K562 (cell line): ENCODE results near the gene FUCA1. TPM values are rescaled to one million over a fixed set of nuclear protein-coding genes. Genes with fewer than 3 reads are reported as not detected.
A peak's percentile ranks its signal among the peaks of the same experiment; 100 is the strongest.

Experiments used
- CBX1 ChIP-seq: sonication (generic); IDR thresholded peaks from 2 replicates; pipeline ENCODE4 v1.6.1; 2016; ENCODE audit warnings: antibody characterized with exemption, low read depth, mild to moderate bottlenecking
- ETV5 ChIP-seq: sonication (generic); formaldehyde crosslinking; IDR thresholded peaks from 2 replicates; pipeline ENCODE4 v1.4.0; 2020; ENCODE audit warnings: low read depth, mild to moderate bottlenecking, missing genetic modification reagents
- HMBOX1 ChIP-seq: sonication (generic); IDR thresholded peaks from 2 replicates; pipeline ENCODE4 v1.6.1; 2016
- HNRNPLL ChIP-seq: fragments of 200-400 bp; formaldehyde crosslinking; IDR thresholded peaks from 2 replicates; pipeline ENCODE4 v1.6.1; 2017; ENCODE audit warnings: low read length, low read depth, mild to moderate bottlenecking; ENCODE audit not compliant: poor library complexity, severe bottlenecking
- LCOR ChIP-seq: sonication (generic); formaldehyde crosslinking; IDR thresholded peaks from 2 replicates; pipeline ENCODE4 v1.8.0; 2022; ENCODE audit warnings: mild to moderate bottlenecking, missing genetic modification reagents
- MAZ ChIP-seq, 2 experiments: fragments of 450-650 bp in 1 of 2; sonication (generic) in 1 of 2; formaldehyde crosslinking; IDR thresholded peaks in 1 of 2; conservative IDR thresholded peaks in 1 of 2; 2 replicates each; pipeline versions ENCODE4 v1.4.0 to v1.5.0; 2020; ENCODE audit warnings: mild to moderate bottlenecking in 1 of 2, missing genetic modification reagents in 1 of 2
- NKRF ChIP-seq: fragments of 450-650 bp; IDR thresholded peaks from 2 replicates; pipeline ENCODE4 v1.6.1; 2016; ENCODE audit warnings: borderline replicate concordance
- SMARCB1 ChIP-seq: IDR thresholded peaks from 2 replicates; pipeline ENCODE4 v1.6.1; 2011; ENCODE audit warnings: improper control_type of control experiment, low read depth; ENCODE audit not compliant: insufficient read length
- SOX6 ChIP-seq: fragments of 450-650 bp; IDR thresholded peaks from 2 replicates; pipeline ENCODE4 v1.6.1; 2014; ENCODE audit warnings: mild to moderate bottlenecking
- TOE1 ChIP-seq, 2 experiments: fragments of 450-650 bp in 1 of 2; sonication (generic) in 1 of 2; formaldehyde crosslinking in 1 of 2; IDR thresholded peaks; 2 replicates each; pipeline versions ENCODE4 v1.7.1 to v1.8.0; 2016 to 2022; ENCODE audit warnings: borderline replicate concordance in 2 of 2, mild to moderate bottlenecking in 2 of 2, antibody characterized with exemption in 1 of 2, inconsistent platforms in 1 of 2, low read depth in 1 of 2, missing genetic modification reagents in 1 of 2, moderate library complexity in 1 of 2
- ZNF407 ChIP-seq: fragments of 450-650 bp; IDR thresholded peaks from 2 replicates; pipeline ENCODE4 v1.6.1; 2016; ENCODE audit warnings: low read depth
- polyA plus RNA-seq, 8 experiments: library from polyadenylated mRNA; depleted of rRNA in 4 of 8; stranded (reverse) in 5 of 8; unstranded in 3 of 8; fragments of >200 nt; fragmentation: Nextera tagmentation in 2 of 8; fragmentation: Illumina TruSeq in 1 of 8; extraction: Ambion mirVana in 2 of 8; extraction: Trizol in 1 of 8; gene quantifications; 2 replicates each; pipeline versions ENCODE4 v1.2.1 to v1.2.3, GENCODE V29; 2011 to 2014; ENCODE audit warnings: inconsistent platforms in 1 of 8, missing spikeins in 1 of 8
- total RNA-seq, 7 experiments: library from RNA; depleted of rRNA in 6 of 7; stranded (reverse); fragments of >200 nt in 6 of 7; fragmentation: Illumina TruSeq in 2 of 7; extraction: Trizol in 2 of 7; gene quantifications; 2 replicates each; pipeline versions ENCODE4 v1.2.1 to v1.2.3, GENCODE V29; 2011 to 2021; ENCODE audit warnings: low replicate concordance in 1 of 7

FUCA1 gene
- total and polyA plus RNA-seq, 9 of the 15 experiments (the other 6 are each of a cell fraction or from before 2014, with no cell fraction given), result 7.0 to 20.5 (median 13.5) TPM

GRCh38 chr1:23800400-23801337 lies 67.4 kb downstream of the FUCA1 start, which contains the start of gene GALE (continued):
- peak; percentile 39; the same call in 1 of the 2 replicates for TF ChIP-seq SOX6
- no peak for TF ChIP-seq SMARCB1
- peak; percentile 97 for TF ChIP-seq HNRNPLL
- peak; percentile 94 for TF ChIP-seq TOE1 (IDR thresholded peaks at IDR 0.05; ENCODE audit: borderline replicate concordance)
- TF ChIP-seq TOE1 (CRISPR knock-in tag; IDR thresholded peaks at IDR 0.05; ENCODE audit: borderline replicate concordance, low read depth), result no peak
- TF ChIP-seq ZNF407, result peak; percentile 95
- TF ChIP-seq NKRF, result peak; percentile 75
- TF ChIP-seq CBX1, result peak; percentile 81; the same call in 1 of the 2 replicates
- TF ChIP-seq MAZ (CRISPR knock-in tag; conservative IDR thresholded peaks at IDR 0.05 in 1 of 2, IDR thresholded peaks at IDR 0.05 in 1 of 2), result peak; percentile 79 to 80; a peak in 3 of 4 replicates
- peak; percentile 90 for TF ChIP-seq ETV5 (CRISPR knock-in tag)
- peak; percentile 20; the same call in 1 of the 2 replicates for TF ChIP-seq HMBOX1
- 0 out of 2 replicates have a peak, but pooled peaks have one; percentile 1 for TF ChIP-seq LCOR (CRISPR knock-in tag)
